G401.6 (cell line): ENCODE data around the gene TMEM234.

Experiments
- FAIRE-seq: peaks from 2 replicates; lab custom pipeline; 2012; peaks lifted over from hg19 to GRCh38; lab: Jason Lieb, UNC

The TMEM234 gene

DNA sequence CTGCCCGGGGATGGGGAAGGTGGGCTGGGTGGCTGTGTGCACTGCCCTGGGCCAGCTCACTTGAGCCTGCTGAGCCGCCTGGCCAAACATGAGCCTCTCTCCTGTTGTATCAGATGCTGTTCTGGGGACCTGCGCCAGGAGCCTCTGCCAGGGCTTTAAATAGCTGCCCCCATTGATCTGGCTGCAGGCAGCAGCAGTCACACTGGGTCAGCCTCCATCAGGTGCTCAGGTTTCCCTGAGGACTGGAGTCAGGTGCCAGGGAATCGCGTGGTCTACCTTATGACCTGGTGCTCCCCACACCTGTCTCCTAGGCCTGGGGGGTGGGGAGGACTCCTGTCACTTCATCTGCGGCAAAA is 22.5 kb downstream of the TMEM234 start:
- FAIRE-seq = no peak

DNA sequence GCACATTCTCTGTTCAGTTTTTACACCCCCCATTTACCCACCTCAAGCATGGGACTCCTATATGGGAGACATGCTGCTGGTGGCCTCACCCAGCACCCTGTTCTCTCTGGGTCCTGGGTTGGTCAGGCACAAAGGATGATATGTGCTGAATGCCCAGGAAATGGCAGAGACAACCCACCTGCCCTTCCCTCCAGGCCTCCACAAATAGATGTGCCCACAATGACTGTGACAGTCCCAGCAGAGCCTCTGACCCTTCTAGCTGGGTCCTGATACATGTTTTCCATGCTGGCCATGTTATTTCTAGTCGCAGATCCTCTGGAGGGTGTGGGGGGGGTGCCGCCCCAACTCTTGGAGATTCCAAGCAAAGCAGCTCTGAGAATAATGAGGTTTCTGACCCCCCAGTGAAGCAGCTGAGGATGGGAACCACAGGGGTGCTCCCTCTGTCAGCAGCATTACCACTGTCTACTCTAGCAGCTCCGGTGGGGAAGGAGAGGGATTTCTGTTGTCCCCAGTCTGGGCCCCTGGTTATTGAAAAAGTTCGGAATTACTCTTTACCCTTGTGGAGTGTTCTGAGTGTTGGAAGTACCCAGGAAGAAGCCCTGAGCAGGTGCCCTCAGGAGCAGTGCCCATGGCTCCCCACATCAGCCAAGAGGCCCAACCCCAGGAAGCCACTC is 23.0 kb downstream of the TMEM234 start:
- FAIRE-seq = no peak

DNA sequence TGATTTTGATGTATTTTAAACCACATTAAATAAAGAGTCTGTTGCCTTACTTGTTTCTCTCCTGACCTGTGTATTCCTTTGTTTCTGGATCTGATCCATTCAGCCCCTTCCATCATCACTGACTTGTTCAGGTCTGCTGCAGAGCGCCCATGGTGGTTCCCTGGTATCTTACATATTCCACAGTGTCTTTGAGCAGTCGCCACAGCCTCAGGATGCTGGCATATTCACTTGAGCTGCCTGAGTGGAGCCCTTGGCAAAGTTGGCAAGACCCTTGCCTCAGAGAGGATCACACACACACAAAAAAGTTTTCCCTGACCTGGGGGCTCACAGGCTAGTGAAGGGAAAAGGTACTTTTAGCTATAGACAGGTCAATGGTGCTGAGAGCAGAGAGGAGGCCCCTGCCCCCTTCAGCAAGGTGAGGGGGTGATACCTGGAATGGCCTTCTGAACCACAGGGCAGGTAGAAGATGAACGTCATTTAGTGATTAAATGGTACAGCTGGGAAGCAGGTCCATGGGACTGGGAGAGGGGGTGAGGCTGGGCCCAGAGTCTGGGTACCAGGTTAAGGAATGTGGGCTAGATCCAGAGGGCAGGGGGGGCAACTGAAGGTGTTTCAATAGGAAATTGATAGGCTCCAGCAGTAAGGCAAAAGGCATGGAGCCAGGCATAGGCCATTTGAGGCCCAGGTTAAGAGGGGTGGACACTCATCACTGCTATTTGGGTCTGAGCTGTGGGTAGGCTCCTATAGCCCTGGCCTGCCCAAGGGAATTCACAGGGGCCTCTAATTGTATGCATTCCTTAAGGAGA is 23.7 kb downstream of the TMEM234 start:
- FAIRE-seq = no peak

DNA sequence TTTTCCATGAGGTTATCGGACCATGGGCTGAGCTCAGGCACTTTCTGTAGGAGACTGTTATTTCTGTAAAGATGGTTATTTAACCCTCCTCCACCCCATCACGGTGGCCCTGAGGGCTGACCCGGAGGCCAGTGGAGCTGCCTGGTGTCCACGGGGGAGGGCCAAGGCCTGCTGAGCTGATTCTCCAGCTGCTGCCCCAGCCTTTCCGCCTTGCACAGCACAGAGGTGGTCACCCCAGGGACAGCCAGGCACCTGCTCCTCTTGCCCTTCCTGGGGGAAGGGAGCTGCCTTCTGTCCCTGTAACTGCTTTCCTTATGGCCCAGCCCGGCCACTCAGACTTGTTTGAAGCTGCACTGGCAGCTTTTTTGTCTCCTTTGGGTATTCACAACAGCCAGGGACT is 24.3 kb downstream of the TMEM234 start:
- no peak for FAIRE-seq

DNA sequence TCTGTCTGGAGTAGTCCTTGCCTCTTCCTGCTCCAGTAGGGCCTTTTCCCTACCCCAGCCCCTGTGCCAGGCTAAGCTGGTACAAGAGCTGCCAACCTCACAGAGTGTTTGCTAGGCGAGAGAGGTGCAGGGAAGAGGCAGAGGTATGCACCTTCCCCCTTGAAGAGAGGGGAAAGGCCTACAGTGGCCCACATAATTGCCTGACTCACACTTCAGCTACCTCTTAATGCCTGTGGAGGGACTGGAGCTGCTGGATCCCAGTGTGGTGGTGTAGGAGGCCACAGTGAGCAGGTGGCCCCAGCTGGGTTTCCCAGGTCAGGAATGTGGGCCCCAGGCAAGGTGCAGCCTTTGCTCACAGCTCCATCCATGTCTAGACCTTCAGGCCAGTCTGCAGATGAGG is 25.1 kb downstream of the TMEM234 start:
- no peak for FAIRE-seq

DNA sequence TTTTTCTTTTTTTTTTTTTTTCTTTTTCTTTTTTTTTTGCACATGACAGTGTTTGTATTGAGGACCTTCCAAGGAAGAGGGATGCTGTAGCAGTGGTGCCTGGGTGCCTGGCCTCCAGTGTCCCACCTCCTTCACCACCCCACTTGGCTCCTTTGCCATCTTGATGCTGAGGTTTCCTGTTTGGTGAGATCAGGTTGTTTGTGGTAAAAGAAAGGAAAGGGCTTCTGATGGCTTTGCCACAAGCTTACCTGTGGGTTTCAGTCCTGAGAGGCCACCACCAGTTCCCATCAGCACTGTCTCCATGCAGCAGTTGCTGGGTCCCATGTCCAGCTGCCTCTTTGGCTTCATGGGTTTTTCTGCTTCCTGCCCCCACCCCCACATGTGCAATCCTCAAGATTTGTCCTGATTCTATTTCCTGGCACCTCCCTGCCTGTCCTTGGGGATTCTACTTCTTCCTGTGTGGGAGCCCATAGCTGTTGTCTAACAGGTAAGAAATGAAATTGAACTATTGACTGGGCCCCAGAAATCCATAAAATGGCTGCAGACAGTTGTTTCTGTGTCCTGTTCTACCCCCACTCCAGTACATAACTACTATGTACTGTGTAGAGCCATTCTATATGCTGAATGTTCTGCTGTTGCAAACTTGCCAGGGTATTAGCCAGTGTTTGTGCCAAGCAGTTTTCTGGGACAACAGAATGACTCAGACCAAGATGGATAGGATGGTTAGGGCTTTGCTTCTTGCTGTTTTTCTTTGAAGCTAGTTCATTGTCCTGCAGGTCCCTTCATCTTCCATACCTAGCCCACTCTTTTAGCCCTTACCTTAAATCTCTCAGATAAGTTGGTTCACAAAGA is 26.0 kb downstream of the TMEM234 start:
- FAIRE-seq = no peak

DNA sequence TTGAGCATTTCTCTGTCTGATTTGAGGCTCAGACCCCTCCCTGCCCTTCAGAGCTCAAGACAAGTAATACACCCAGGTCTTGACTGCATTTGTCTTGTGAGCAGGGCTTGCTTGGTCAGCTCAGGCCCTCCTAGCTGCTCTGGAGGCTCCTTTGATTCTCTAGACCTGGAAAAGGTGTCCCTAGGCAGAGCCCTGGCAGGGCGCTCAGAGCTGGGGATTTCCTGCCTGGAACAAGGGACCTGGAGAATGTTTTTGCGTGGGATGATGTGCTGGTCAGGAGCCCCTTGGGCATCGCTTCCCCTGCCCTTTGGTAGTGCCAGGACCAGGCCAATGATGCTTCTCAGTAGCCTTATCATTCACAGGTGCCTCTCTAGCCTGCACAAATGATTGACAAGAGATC is 26.6 kb downstream of the TMEM234 start:
- FAIRE-seq = no peak

DNA sequence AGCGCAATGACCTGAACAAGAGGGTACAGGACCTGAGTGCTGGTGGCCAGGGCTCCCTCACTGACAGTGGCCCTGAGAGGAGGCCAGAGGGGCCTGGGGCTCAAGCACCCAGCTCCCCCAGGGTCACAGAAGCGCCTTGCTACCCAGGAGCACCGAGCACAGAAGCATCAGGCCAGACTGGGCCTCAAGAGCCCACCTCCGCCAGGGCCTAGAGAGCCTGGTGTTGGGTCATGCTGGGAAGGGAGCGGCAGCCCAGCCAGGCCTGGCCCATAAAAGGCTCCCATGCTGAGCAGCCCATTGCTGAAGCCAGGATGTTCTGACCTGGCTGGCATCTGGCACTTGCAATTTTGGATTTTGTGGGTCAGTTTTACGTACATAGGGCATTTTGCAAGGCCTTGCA is 27.2 kb downstream of the TMEM234 start:
- FAIRE-seq = no peak

DNA sequence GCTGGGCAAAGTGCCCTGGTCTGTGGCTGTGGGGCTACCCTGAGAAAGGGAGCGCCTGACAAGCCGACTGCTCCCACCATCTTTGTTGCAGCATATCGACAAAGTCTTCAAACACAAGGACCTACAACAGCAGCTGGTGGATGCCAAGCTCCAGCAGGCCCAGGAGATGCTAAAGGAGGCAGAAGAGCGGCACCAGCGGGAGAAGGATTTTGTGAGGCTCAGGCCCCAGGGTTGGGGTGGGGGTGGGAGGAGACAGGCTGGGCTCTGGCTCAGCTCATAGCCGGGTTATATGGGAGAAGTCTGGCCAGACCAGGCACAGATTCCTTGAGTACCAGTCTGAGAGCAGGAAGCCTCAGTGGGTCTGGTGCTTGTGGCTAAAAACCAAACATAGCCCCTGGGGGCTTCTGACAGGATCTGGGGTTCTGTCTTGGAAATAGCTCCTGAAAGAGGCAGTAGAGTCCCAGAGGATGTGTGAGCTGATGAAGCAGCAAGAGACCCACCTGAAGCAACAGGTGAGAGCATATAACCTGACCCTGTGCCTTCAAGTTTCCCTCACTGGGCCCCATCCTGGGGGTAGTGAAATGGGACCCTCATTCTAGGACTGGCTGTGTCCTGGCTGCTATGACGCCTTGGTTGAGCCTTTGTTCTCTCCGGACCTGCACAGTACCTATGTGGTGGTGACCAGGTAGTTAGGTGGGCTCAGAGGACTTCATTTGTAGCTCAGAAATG is 29.8 kb downstream of the TMEM234 start:
- no peak for FAIRE-seq

DNA sequence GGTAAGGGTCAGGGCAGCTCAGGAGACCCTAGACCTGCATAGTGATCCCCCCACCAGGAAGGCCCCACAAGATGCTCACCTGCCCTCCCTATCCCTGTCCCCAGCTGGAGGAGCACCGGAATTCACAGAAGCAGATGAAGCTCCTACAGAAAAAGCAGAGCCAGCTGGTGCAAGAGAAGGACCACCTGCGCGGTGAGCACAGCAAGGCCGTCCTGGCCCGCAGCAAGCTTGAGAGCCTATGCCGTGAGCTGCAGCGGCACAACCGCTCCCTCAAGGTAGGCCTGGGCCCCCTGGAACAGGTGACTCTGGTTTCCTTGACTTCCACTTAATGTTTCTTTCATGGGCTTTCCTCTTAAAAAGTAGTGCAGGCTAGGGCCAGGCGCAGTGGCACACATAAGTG is 34.3 kb downstream of the TMEM234 start:
- FAIRE-seq = no peak

DNA sequence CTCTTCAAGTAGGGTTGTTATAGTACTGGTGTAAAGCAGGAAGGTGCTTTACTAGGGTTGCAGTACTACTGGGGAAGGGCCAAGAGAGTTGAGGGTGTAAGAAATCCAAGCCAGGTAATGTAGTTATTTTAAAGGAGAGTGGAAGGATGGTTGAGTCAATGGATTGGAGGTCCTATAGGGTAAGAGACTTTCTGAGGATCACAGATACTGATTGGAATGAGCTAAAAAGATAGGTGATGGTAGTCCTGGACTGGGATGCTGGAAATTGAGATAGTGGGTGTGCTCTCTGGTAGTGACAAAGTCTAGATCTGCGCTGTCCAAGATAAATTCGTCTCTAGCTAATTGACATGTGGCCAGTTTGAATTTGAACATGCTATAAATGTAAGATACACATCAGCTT is 35.7 kb downstream of the TMEM234 start:
- no peak for FAIRE-seq

DNA sequence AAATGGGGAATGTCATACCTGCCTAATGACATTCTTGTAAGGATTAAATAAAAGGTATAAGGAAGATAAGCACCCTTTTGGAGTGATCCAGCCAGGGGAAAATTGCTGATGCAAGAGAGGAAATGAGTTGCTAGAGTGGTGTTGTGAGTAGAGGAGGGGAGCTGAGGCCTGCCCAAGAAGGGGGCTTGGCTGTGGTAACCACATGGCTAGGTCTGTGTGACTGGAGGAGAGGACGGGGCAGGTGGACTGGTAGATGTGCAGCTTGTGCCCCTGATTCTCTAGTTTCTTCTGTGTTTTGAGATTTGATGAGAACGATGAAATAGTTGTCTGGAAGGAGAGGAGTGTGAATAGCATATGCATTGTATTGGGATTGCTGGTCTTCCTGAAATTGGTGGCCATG is 36.1 kb downstream of the TMEM234 start:
- no peak for FAIRE-seq

DNA sequence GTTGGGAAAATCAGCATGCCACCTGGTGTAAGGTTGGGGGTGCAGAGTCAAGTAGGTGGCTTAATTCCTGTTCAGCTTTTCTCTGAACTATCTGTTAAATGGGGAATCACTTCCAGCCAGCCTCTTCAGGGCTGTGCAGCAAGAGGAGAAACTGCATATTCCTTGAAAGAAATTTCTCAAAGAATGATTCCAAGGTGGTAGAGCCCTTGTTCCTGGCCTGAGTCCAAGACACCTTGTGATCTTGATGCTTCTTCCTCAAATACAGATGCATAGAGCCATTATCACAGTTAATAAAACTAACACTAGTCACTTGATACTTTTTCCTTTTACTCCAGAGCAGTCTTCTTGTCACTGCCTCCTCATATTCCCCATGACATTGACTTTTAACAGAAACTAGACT is 37.5 kb downstream of the TMEM234 start:
- no peak for FAIRE-seq

DNA sequence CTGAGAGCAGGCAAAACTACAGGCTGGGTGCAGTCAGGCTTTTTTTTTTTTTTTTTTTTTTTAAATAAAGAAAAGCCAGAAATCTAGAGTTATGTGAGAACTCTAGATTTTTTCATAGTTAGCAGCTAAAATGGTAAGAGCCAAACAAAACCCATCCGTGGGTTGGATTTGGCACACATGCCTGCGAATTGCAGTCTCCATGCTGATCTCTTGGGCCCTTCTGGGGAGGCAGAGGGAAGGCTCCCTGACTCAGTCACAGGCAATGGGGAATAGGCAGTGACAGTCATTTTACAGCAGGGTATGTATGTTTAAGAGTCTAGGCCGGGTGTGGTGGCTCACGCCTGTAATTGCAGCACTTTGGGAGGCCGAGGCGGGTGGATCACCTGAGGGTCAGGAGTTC is 40.1 kb downstream of the TMEM234 start:
- FAIRE-seq = no peak

DNA sequence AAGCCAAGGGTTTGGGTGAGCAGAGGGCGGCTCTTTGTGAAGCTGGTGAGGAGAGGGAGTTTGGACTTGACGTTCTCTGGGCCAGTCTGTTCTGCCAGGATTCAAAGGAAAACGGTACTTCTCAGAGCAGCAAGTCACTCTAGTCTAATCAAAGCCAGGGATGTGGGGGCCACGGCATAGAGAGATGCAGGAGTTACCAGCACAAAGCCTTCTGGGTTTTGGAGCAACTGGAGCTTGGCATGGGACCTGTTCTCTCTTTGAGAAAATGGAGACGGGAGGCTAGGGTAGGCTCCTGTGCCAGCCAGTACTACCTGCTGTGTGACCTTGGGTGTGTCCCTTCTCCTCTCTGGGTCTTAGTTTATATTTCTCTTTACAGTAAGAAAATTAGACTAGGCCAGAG is 40.6 kb downstream of the TMEM234 start:
- no peak for FAIRE-seq

DNA sequence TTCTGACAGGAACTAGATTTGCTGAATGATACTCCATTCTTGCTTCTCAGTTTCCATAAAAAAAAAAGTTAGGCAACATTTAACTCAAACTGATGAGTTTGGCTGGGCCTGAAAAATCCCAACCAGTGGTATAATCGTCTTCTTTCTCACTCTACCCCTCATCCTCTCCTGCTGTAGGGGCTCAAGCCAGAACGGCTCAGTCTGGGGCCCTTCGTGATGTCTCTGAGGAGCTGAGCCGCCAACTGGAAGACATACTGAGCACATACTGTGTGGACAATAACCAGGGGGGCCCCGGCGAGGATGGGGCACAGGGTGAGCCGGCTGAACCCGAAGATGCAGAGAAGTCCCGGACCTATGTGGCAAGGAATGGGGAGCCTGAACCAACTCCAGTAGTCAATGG is 41.1 kb downstream of the TMEM234 start:
- no peak for FAIRE-seq

DNA sequence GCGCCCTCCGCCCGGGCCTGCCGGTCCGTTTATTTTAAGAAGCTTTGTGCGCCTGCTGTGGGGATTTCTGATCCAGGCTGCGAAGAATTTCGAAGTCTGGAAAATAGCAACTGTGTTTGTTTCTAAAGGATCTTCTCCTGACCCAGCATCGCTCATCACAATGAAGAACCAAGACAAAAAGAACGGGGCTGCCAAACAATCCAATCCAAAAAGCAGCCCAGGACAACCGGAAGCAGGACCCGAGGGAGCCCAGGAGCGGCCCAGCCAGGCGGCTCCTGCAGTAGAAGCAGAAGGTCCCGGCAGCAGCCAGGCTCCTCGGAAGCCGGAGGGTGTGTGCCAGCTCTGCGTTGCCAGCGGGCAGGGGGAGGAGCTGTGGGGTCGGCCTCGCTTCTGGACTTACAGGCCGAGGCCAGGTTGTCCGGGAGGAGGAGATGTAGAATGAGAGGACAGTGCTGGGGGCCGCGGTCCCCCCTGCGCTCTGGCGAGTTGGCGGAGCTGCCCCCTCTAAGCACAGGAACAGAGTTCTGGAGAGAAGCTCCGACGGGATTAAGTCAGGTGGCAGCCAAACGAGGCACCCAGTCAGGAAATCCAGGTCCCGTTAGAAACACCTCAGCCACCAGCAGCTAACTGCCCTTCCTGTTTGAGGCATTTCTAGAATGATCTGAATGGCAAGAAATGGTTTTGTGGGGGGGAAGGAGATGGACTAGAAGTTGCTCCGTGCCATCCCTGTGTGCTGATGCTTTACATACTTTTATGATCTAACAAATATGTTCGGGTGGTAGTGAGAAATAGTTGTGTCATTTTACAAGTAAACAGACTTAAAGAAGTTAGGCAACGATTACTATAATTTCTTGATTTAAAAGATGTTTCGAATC is 41.7 kb downstream of the TMEM234 start:
- no peak for FAIRE-seq

DNA sequence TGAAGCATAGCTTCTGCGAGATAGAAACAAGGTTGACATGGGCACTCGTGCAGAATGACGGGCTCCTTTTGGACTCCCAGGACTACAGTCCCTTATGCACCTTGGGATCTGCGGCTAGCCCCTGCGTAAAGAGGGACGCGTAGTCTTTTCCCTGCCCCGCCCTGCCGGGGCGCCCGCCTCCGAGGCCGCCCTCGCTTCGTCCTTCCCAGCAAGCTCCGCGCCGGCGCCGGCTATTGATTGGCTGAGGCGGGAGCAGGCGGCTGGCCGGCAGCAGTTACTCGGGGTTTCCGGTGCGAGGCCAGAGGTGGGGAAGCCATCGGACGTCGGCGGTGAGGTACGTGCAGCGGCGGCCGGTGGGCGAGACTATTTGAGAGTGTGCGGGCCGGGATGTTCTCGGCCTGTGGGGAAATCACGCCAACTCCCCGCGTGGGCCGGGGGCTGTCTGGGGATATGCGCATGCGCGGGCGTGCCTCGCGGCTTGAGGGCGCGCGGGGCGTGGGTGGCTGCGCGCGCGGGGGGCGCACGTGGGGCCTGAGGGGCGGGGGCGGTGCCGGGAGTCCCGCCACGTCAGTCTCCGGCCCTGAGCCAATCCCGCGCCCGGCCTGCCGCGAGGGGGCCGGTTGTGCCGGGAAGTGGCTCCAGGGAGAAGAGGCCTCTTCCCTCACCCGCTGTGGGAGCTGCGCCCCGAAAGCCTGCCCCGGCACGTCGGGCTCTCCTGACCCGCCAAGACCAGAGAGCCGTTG is 42.5 kb downstream of the TMEM234 start, which contains the start of gene TXLNA:
Gene TXLNA (plus strand): TSS at position 233 of the 743 bp plus-strand sequence. CDS start 671 bp downstream, outside the sequence.
- peak; percentile 65 for FAIRE-seq

DNA sequence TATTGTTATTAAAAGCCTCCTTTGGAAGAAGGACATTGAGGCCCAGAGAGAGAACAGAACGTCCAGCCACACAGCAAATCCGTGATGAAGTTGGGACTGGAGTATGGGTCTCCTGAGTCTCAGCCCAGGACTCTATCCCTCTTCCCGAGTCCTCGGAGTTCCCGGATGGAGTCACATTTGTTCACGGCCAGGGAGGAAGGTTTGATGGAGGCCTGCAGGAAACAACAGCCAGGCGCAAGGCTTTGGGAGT is 43.0 kb downstream of the TMEM234 start:
- no peak for FAIRE-seq

DNA sequence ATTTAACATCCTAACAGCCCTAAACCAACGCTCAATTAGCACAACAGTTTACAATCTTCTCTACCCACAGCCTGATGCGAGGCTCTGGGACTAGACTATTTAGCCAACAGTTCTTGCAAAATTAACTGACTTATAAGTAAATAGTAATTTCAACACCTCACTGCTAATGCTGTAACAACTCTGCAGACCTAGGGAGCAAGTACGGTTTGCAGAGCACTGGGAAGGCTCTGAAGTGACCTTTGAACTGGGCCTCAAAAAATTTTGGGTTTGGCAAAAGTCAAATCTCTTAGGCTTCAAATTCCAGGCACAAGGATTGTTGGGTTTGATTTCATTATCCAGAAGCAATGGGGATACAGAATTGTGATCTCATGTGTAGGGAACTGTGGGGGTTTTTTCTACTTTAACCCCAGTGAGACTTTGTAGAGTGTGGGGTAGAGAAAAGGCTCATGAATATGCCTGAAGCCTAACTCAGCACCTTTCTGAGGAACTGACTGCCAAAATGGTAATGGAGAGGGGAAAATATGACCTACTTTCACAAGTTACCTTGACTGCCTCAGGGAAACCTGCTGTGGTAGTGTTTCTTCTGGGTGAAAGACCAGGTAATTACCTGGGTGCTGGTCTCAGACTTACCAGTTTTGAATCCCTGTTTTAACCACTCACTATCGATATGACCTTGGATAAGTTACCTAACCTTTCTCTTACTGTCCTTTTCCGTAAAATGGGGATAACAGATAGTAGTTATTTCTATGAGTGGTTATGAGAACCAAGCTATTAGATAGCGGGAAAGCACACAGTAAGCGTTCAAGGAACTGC is 43.6 kb downstream of the TMEM234 start:
- no peak for FAIRE-seq
